Smooth muscle cell (in vitro differentiated cells): ENCODE data around the gene ESRRG. TPM values are rescaled to one million over a fixed set of nuclear protein-coding genes. Genes with fewer than 3 reads are reported as not detected.

Experiments
- DNase-seq: peaks from one replicate; lab custom pipeline; 2025; ENCODE audit not compliant: unreplicated experiment; lab: John Stamatoyannopoulos, UW
- H2AFZ ChIP-seq: fragments of 200-600 bp; sonication (generic); 2 replicates; pipeline ENCODE4 v1.6.0; 2016; ENCODE audit warnings: antibody characterized with exemption, low read depth, mild to moderate bottlenecking
- H3F3A ChIP-seq: fragments of 200-600 bp; sonication (generic); 2 replicates; pipeline ENCODE4 v1.6.0; 2017; ENCODE audit warnings: antibody characterized with exemption, low read depth
- H3K27ac ChIP-seq: fragments of 200-600 bp; sonication (generic); 2 replicates; pipeline ENCODE4 v1.5.1; 2016; ENCODE audit warnings: low read depth, mild to moderate bottlenecking
- H3K27me3 ChIP-seq: fragments of 200-600 bp; sonication (generic); 2 replicates; pipeline ENCODE4 v1.6.1; 2016; ENCODE audit warnings: low read depth, mild to moderate bottlenecking
- H3K36me3 ChIP-seq: fragments of 200-600 bp; sonication (generic); 2 replicates; pipeline ENCODE4 v1.5.1; 2016; ENCODE audit warnings: low read depth
- H3K4me1 ChIP-seq: fragments of 200-600 bp; sonication (generic); 2 replicates; pipeline ENCODE4 v1.5.1; 2016; ENCODE audit warnings: low read depth
- H3K4me2 ChIP-seq: fragments of 200-600 bp; sonication (generic); 2 replicates; pipeline ENCODE4 v1.6.0; 2016; ENCODE audit warnings: mild to moderate bottlenecking
- H3K4me3 ChIP-seq: fragments of 200-600 bp; sonication (generic); 2 replicates; pipeline ENCODE4 v1.5.1; 2016; ENCODE audit warnings: mild to moderate bottlenecking
- H3K79me2 ChIP-seq: fragments of 200-600 bp; sonication (generic); 2 replicates; pipeline ENCODE4 v1.6.0; 2016; ENCODE audit warnings: low read depth, mild to moderate bottlenecking
- H3K9ac ChIP-seq: fragments of 200-600 bp; sonication (generic); 2 replicates; pipeline ENCODE4 v1.6.0; 2016; ENCODE audit warnings: low read depth
- H3K9me3 ChIP-seq: fragments of 200-600 bp; sonication (generic); replicated peaks from 2 replicates; pipeline ENCODE4 v1.5.1; 2016; ENCODE audit warnings: low read depth
- H4K20me1 ChIP-seq: fragments of 200-600 bp; sonication (generic); 2 replicates; pipeline ENCODE4 v1.6.0; 2016; ENCODE audit warnings: low read depth
- whole genome bisulfite sequencing: methylation state at CpG from one replicate; pipeline ENCODE4 v1.1.7; 2016; ENCODE audit warnings: low lambda C conversion rate; 5-methylcytosine and 5-hydroxymethylcytosine counted together
- polyA plus RNA-seq: library from polyadenylated mRNA; unstranded; fragments of >200 nt; fragmentation: Nextera tagmentation; extraction: Ambion mirVana; gene quantifications from 2 replicates; pipeline ENCODE4 v1.2.1, GENCODE V29; 2016
- total RNA-seq: library from RNA; depleted of rRNA; stranded (reverse); fragments of >200 nt; gene quantifications from 2 replicates; pipeline ENCODE4 v1.2.3, GENCODE V29; 2014
- TF ChIP-seq, protein P1 (sequence below): fragments of 200-600 bp; sonication (generic); IDR thresholded peaks from 2 replicates; pipeline ENCODE4 v1.5.1; 2017; ENCODE audit warnings: borderline replicate concordance, mild to moderate bottlenecking, antibody characterized with exemption; ENCODE audit not compliant: insufficient read depth, poor library complexity, severe bottlenecking

Gene ESRRG
- total and polyA plus RNA-seq, 2 experiments from 2014 or later = 0.26 TPM; not detected in 1

DNA sequence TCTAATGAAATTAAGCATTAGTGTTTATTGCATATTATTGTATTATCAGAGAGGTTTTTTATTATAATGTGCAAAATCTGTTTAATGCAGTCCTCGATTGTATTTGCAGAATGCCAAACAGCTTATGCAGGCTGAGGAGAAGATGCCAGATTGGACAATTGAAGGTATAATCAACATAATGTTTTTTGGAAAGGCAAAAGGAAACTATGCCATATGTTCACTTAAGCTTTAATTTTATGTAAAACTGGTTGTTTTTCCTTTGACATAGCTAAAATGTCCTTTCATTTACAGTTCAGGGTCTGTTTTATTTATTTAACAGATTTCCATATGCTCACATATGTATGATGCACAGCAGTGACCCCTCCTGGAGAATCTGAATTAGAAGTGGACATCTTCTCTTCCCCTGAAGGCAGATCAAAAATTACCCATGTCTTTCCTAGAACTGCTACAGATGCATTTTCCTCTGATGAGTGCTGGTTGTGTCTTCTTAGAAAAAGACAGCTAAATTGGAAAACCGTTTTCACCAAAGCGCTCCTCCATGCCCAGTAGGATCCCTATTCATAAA lies 156.5 kb downstream of the ESRRG start:
- H3K4me3 ChIP-seq = no peak overlapping the region
- H3K9me3 ChIP-seq = no peaks in the 10 kb centered on the region
- H3K27ac ChIP-seq = no peak overlapping the region
- no peak for DNase-seq
- H3K9ac ChIP-seq = no peak overlapping the region
- no peaks in the 10 kb centered on the region for H4K20me1 ChIP-seq
- no peak overlapping the region for H2AFZ ChIP-seq
- no peak overlapping the region for H3K4me2 ChIP-seq
- TF ChIP-seq, protein P1, sequence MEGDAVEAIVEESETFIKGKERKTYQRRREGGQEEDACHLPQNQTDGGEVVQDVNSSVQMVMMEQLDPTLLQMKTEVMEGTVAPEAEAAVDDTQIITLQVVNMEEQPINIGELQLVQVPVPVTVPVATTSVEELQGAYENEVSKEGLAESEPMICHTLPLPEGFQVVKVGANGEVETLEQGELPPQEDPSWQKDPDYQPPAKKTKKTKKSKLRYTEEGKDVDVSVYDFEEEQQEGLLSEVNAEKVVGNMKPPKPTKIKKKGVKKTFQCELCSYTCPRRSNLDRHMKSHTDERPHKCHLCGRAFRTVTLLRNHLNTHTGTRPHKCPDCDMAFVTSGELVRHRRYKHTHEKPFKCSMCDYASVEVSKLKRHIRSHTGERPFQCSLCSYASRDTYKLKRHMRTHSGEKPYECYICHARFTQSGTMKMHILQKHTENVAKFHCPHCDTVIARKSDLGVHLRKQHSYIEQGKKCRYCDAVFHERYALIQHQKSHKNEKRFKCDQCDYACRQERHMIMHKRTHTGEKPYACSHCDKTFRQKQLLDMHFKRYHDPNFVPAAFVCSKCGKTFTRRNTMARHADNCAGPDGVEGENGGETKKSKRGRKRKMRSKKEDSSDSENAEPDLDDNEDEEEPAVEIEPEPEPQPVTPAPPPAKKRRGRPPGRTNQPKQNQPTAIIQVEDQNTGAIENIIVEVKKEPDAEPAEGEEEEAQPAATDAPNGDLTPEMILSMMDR = peak; percentile 59
- H3K36me3 ChIP-seq = no peaks in the 10 kb centered on the region
- no peaks in the 10 kb centered on the region for H3K79me2 ChIP-seq
- no peaks in the 10 kb centered on the region for H3K27me3 ChIP-seq
- 64% methylated on average over 3 of the region's 3 CpGs for WGBS
- H3K4me1 ChIP-seq = no peaks in the 10 kb centered on the region
- H3F3A ChIP-seq = no peaks in the 10 kb centered on the region

DNA sequence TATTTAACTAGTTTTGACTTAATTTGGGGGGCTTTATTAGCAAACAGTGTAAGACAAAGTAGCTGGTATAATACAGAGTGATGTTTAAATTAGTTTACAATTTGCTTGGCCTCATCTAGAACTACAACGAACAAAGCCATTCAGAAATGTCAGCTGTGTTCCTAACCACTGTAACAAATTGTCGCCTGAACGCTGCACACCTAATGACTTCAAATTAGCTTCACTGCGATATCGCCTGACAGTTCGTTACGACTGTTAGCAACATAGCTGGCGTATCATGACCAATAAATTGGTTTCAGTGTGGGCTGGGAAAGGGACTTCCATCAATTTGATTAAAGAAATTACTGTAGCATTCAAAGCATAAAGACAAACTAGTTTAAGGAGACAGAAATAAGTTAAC lies 160.1 kb downstream of the ESRRG start:
- no peak overlapping the region for H3K4me3 ChIP-seq
- no peak overlapping the region for H2AFZ ChIP-seq
- H3K27me3 ChIP-seq = no peaks in the 10 kb centered on the region
- 95% methylated on average over 8 of the region's 8 CpGs for WGBS
- DNase-seq = no peak
- TF ChIP-seq, protein P1 = no peak
- H3K36me3 ChIP-seq = no peaks in the 10 kb centered on the region
- H3K4me1 ChIP-seq = no peaks in the 10 kb centered on the region
- no peak overlapping the region for H3K27ac ChIP-seq
- H3K4me2 ChIP-seq = no peak overlapping the region
- no peaks in the 10 kb centered on the region for H3K9me3 ChIP-seq
- H3K79me2 ChIP-seq = no peaks in the 10 kb centered on the region
- H3K9ac ChIP-seq = no peak overlapping the region
- H4K20me1 ChIP-seq = no peaks in the 10 kb centered on the region
- no peaks in the 10 kb centered on the region for H3F3A ChIP-seq

DNA sequence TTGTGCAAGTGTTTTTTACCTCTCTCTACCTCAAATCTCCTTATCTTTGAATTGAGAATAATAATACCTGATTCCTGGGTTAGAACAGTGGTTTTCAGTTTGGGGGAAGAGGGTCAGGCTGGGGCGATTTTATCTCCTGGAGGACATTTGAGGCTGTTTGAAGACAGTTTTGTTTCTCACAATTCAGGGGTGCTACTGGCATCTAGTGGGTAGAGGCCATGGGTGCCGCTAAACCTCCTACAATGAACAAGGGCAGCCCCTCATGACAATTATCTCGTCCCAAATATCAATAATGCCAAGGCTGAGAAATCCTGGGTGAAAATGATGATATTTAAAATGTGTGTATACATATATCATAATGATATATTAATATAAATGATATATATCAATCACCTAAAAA lies 160.8 kb downstream of the ESRRG start:
- no peaks in the 10 kb centered on the region for H3K79me2 ChIP-seq
- H3K9me3 ChIP-seq = no peaks in the 10 kb centered on the region
- H3K36me3 ChIP-seq = no peaks in the 10 kb centered on the region
- H3F3A ChIP-seq = no peaks in the 10 kb centered on the region
- H4K20me1 ChIP-seq = no peaks in the 10 kb centered on the region
- H2AFZ ChIP-seq = no peak overlapping the region
- no peaks in the 10 kb centered on the region for H3K27me3 ChIP-seq
- no peak overlapping the region for H3K4me3 ChIP-seq
- no peaks in the 10 kb centered on the region for H3K4me1 ChIP-seq
- TF ChIP-seq, protein P1 = no peak
- no peak overlapping the region for H3K27ac ChIP-seq
- WGBS = 83% methylated on average over 3 of the region's 3 CpGs
- H3K4me2 ChIP-seq = no peak overlapping the region
- DNase-seq = no peak
- H3K9ac ChIP-seq = no peak overlapping the region

DNA sequence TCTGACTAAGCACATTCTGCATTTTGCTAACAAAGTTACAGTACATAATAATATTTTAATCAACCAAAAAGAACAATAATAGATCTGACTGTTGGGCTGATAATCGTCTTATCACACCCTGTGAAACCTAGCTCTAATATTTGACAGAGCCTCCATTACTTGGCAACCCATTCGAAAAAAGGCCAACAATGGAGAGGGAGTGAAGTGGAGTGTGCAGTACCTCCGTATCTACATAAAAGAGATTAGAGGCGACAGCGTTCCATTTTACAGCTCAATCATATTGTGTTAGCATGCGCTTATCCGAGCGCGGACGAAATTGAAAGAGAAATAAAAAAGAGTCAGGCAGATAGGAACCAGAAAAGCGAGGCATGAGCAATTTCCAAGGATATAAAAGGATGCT lies 162.7 kb downstream of the ESRRG start:
- TF ChIP-seq, protein P1 = no peak
- WGBS = 93% methylated on average over 11 of the region's 11 CpGs
- H3K9ac ChIP-seq = no peak overlapping the region

More for the DNA sequence above, 162.7 kb downstream of the ESRRG start:
- no peak overlapping the region for H2AFZ ChIP-seq
- no peaks in the 10 kb centered on the region for H3K27me3 ChIP-seq
- no peaks in the 10 kb centered on the region for H3K36me3 ChIP-seq
- H3K4me2 ChIP-seq = no peak overlapping the region
- no peak overlapping the region for H3K27ac ChIP-seq
- no peaks in the 10 kb centered on the region for H4K20me1 ChIP-seq
- H3K79me2 ChIP-seq = no peaks in the 10 kb centered on the region
- H3K4me1 ChIP-seq = no peaks in the 10 kb centered on the region
- no peak for DNase-seq
- H3K4me3 ChIP-seq = no peak overlapping the region
- H3F3A ChIP-seq = no peaks in the 10 kb centered on the region
- no peaks in the 10 kb centered on the region for H3K9me3 ChIP-seq
